Trophoblast cell (in vitro differentiated cells and primary cell): ENCODE measurements around the gene CCDC106.

Experiments used
- DNase-seq, 2 donors: peaks; one replicate each; pipeline ENCODE4 v3.0.0-alpha.2; 2016
- H2AFZ ChIP-seq: 2 replicates; pipeline ENCODE4 v1.6.1; 2013; ENCODE audit warnings: low read length, moderate library complexity, mild to moderate bottlenecking; ENCODE audit not compliant: insufficient read depth, poor library complexity
- H2AK5ac ChIP-seq: 2 replicates; pipeline ENCODE4 v1.6.1; 2013; ENCODE audit warnings: mild to moderate bottlenecking, low read length
- H2BK120ac ChIP-seq: 2 replicates; pipeline ENCODE4 v1.6.1; 2013; ENCODE audit warnings: low read length, mild to moderate bottlenecking, moderate library complexity; ENCODE audit not compliant: insufficient read depth, poor library complexity
- H2BK12ac ChIP-seq: 2 replicates; pipeline ENCODE4 v1.6.1; 2013; ENCODE audit warnings: mild to moderate bottlenecking, low read length, moderate library complexity
- H2BK5ac ChIP-seq: 2 replicates; pipeline ENCODE4 v1.6.1; 2013; ENCODE audit warnings: low read length, low read depth, moderate library complexity, mild to moderate bottlenecking; ENCODE audit not compliant: poor library complexity
- H3K14ac ChIP-seq: 2 replicates; pipeline ENCODE4 v1.6.1; 2013; ENCODE audit warnings: mild to moderate bottlenecking, low read length
- H3K18ac ChIP-seq: 2 replicates; pipeline ENCODE4 v1.6.1; 2013; ENCODE audit warnings: mild to moderate bottlenecking, low read length
- H3K23ac ChIP-seq: 2 replicates; pipeline ENCODE4 v1.6.1; 2013; ENCODE audit warnings: low read length
- H3K27ac ChIP-seq: 2 replicates; pipeline ENCODE4 v1.5.1; 2013; ENCODE audit warnings: low read depth, mild to moderate bottlenecking, inconsistent platforms, low read length, moderate library complexity
- H3K27me3 ChIP-seq: 2 replicates; pipeline ENCODE4 v1.6.1; 2013; ENCODE audit warnings: inconsistent platforms, mild to moderate bottlenecking, low read length, moderate library complexity; ENCODE audit not compliant: insufficient read depth
- H3K36me3 ChIP-seq, 2 experiments: 1 replicate in 1 of 2; 2 replicates in 1 of 2; pipeline ENCODE4 v1.6.1; 2013; ENCODE audit warnings: low read length in 2 of 2, mild to moderate bottlenecking in 2 of 2, moderate library complexity in 1 of 2; ENCODE audit not compliant: insufficient read depth in 2 of 2, control insufficient read depth in 1 of 2
- H3K4ac ChIP-seq: 2 replicates; pipeline ENCODE4 v1.6.1; 2013; ENCODE audit warnings: low read depth, mild to moderate bottlenecking, low read length, moderate library complexity
- H3K4me1 ChIP-seq, 2 experiments: 1 replicate in 1 of 2; 2 replicates in 1 of 2; pipeline ENCODE4 v1.6.1; 2013; ENCODE audit warnings: low read length in 2 of 2, mild to moderate bottlenecking in 2 of 2, moderate library complexity in 1 of 2; ENCODE audit not compliant: insufficient read depth in 2 of 2, control insufficient read depth in 1 of 2
- H3K4me2 ChIP-seq: 2 replicates; pipeline ENCODE4 v1.6.1; 2013; ENCODE audit warnings: inconsistent platforms, mild to moderate bottlenecking, low read length, moderate library complexity
- H3K4me3 ChIP-seq: 2 replicates; pipeline ENCODE4 v1.5.1; 2013; ENCODE audit warnings: mild to moderate bottlenecking, low read depth, low read length, inconsistent platforms
- H3K79me1 ChIP-seq: one replicate; pipeline ENCODE4 v1.6.1; 2013; ENCODE audit warnings: low read length
- H3K79me2 ChIP-seq: 2 replicates; pipeline ENCODE4 v1.6.1; 2013; ENCODE audit warnings: low read length, mild to moderate bottlenecking; ENCODE audit not compliant: control insufficient read depth, insufficient read depth, poor library complexity
- H3K9ac ChIP-seq: 2 replicates; pipeline ENCODE4 v1.6.1; 2013; ENCODE audit warnings: mild to moderate bottlenecking, low read length
- H3K9me3 ChIP-seq: 2 replicates; pipeline ENCODE4 v1.6.1; 2013; ENCODE audit warnings: low read depth, mild to moderate bottlenecking, control low read depth, inconsistent platforms, low read length; ENCODE audit not compliant: insufficient read depth
- H4K12ac ChIP-seq: 2 replicates; pipeline ENCODE4 v1.6.1; 2013; ENCODE audit warnings: low read depth, mild to moderate bottlenecking, low read length, moderate library complexity
- H4K8ac ChIP-seq: 2 replicates; pipeline ENCODE4 v1.6.1; 2013; ENCODE audit warnings: low read depth, mild to moderate bottlenecking, low read length, moderate library complexity
- H4K91ac ChIP-seq: one replicate; pipeline ENCODE4 v1.6.1; 2013; ENCODE audit warnings: low read depth, mild to moderate bottlenecking, low read length, moderate library complexity
- WGBS: extraction: QIAGEN DNeasy Blood & Tissue Kit; methylation state at CpG from one replicate; pipeline ENCODE4 v1.1.7; 2013; ENCODE audit warnings: missing lambda C conversion rate; ENCODE audit not compliant: insufficient read length, insufficient coverage; ENCODE audit errors: extremely low coverage; 5-methylcytosine and 5-hydroxymethylcytosine counted together

The CCDC106 gene

GRCh38 chr19:55615543-55616394 is 32.2 kb upstream of the CCDC106 start:
- Histone ChIP-seq H2BK12ac (no peak overlapping the region), H3K9me3 (peaks cover 7% of the 10 kb centered on the region), H2BK5ac (no peak overlapping the region), H3K27ac (no peak overlapping the region), H3K23ac (no peak overlapping the region), H3K36me3 (peaks cover 39 to 45% of the 10 kb centered on the region in 2 experiments), H2AFZ (no peak overlapping the region), H3K9ac (no peak overlapping the region), H4K8ac (no peak overlapping the region), H4K91ac (no peak overlapping the region), H3K14ac (no peak overlapping the region), H3K79me2 (no peaks in the 10 kb centered on the region), H3K4me3 (no peak overlapping the region), H3K4ac (no peak overlapping the region), H3K4me2 (no peak overlapping the region), H4K12ac (no peak overlapping the region), H2BK120ac (no peak overlapping the region), H3K79me1 (no peaks in the 10 kb centered on the region), H3K27me3 (no peaks in the 10 kb centered on the region), H3K18ac (no peak overlapping the region), H2AK5ac (no peak overlapping the region), H3K4me1 (no peaks in the 10 kb centered on the region)
- DNase-seq = no peak
- no CpG with 5 or more reads among the region's 88 CpGs for WGBS

GRCh38 chr19:55616395-55616875 is 31.6 kb upstream of the CCDC106 start:
- Histone ChIP-seq H4K8ac (no peak overlapping the region), H2AK5ac (no peak overlapping the region), H3K27ac (no peak overlapping the region), H3K23ac (no peak overlapping the region), H3K4me2 (no peak overlapping the region), H4K12ac (no peak overlapping the region), H2BK5ac (no peak overlapping the region), H2AFZ (no peak overlapping the region), H3K4ac (no peak overlapping the region), H2BK12ac (no peak overlapping the region), H4K91ac (no peak overlapping the region), H3K36me3 (peaks cover 39 to 49% of the 10 kb centered on the region in 2 experiments), H3K14ac (no peak overlapping the region), H2BK120ac (no peak overlapping the region), H3K79me1 (no peaks in the 10 kb centered on the region), H3K79me2 (no peaks in the 10 kb centered on the region), H3K27me3 (no peaks in the 10 kb centered on the region), H3K9me3 (peaks cover 10% of the 10 kb centered on the region), H3K4me1 (no peaks in the 10 kb centered on the region), H3K4me3 (no peak overlapping the region), H3K18ac (no peak overlapping the region), H3K9ac (no peak overlapping the region)
- WGBS = no CpG with 5 or more reads among the region's 38 CpGs
- DNase-seq = no peak

DNA sequence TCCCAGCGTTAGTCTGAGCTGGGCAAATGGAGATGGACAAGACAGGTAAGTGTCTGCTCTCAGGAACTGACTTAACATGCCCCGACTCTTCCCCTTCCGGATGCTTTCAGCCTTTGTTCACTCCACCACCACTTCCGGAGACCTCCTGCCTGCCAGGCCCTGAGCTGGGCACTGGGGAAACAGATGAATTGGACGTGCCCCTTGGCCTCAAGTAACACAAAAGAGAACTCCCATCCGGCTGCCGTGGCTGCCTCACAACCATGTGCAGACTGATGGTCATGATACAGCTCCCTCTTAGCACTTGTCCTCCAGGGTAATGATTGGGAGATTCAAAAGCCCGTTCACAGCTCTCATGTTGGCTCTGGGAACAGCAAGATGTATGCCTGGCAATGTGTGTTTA is 30.6 kb upstream of the CCDC106 start:
- H3K14ac ChIP-seq = no peak overlapping the region
- H3K23ac ChIP-seq = no peak overlapping the region
- H3K27ac ChIP-seq = no peak overlapping the region
- no peaks in the 10 kb centered on the region for H3K79me1 ChIP-seq
- no peak overlapping the region for H4K91ac ChIP-seq
- no peak overlapping the region for H3K18ac ChIP-seq
- peaks cover 15% of the 10 kb centered on the region for H3K9me3 ChIP-seq
- WGBS = no CpG with 5 or more reads among the region's 8 CpGs
- no peaks in the 10 kb centered on the region for H3K79me2 ChIP-seq
- no peak overlapping the region for H4K12ac ChIP-seq
- no peak overlapping the region for H2AFZ ChIP-seq
- H3K36me3 ChIP-seq = peaks cover 46 to 52% of the 10 kb centered on the region in 2 experiments
- H2BK12ac ChIP-seq = no peak overlapping the region
- no peak overlapping the region for H4K8ac ChIP-seq
- no peaks in the 10 kb centered on the region for H3K4me1 ChIP-seq
- no peak overlapping the region for H3K9ac ChIP-seq
- no peak overlapping the region for H2AK5ac ChIP-seq
- H3K4me3 ChIP-seq = no peak overlapping the region
- H2BK120ac ChIP-seq = no peak overlapping the region
- no peak overlapping the region for H3K4me2 ChIP-seq
- H2BK5ac ChIP-seq = no peak overlapping the region
- no peaks in the 10 kb centered on the region for H3K27me3 ChIP-seq
- no peak overlapping the region for H3K4ac ChIP-seq
- no peak for DNase-seq

DNA sequence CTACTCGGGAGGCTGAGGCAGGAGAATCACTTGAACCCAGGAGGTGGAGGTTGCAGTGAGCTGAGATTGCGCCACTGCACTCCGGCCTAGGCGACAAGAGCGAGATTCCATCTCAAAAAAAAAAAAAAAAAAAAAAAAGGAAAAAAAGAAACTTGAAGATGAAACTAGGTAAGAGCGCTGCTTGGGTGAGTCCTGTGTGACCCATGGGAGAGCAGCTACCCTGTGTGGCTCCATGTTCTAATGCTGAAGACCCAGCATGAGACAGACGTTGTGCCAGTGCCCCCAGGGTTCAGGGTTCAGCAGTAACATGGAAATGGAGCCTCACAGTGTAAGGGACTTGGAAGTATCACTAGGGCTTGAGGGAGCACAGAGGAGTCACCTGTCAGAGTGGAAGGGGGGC is 29.6 kb upstream of the CCDC106 start:
- no peaks in the 10 kb centered on the region for H3K79me2 ChIP-seq
- no CpG with 5 or more reads among the region's 7 CpGs for WGBS

More for the DNA sequence above, 29.6 kb upstream of the CCDC106 start:
- Histone ChIP-seq H2AFZ (no peak overlapping the region), H2BK12ac (no peak overlapping the region), H4K91ac (no peak overlapping the region), H2BK5ac (no peak overlapping the region), H3K14ac (no peak overlapping the region), H3K4ac (no peak overlapping the region), H3K23ac (no peak overlapping the region), H2BK120ac (no peak overlapping the region), H3K4me1 (no peaks in the 10 kb centered on the region), H4K8ac (no peak overlapping the region), H3K27ac (no peak overlapping the region), H3K4me2 (no peak overlapping the region), H4K12ac (no peak overlapping the region), H2AK5ac (no peak overlapping the region), H3K18ac (no peak overlapping the region), H3K9me3 (peaks cover 15% of the 10 kb centered on the region), H3K79me1 (no peaks in the 10 kb centered on the region), H3K4me3 (no peak overlapping the region), H3K9ac (peak overlapping the region; percentile 43), H3K27me3 (no peaks in the 10 kb centered on the region), H3K36me3 (peaks cover 47 to 52% of the 10 kb centered on the region in 2 experiments)
- no peak for DNase-seq
